CD4-positive, alpha-beta T cell (primary cell): ENCODE data around the gene TSSK6. TPM values are rescaled to one million over a fixed set of nuclear protein-coding genes. Genes with fewer than 3 reads are reported as not detected.

ENCODE experiments used
- ATAC-seq: fragments of 200-7000 bp; cut with Tn5 transposase; one replicate; pipeline ENCODE4 v1.10.0; 2022; ENCODE audit warnings: mild to moderate bottlenecking; ENCODE audit not compliant: poor library complexity
- CTCF ChIA-PET: fragments of 350-600 bp; sonication (Branson Sonifier 250); formaldehyde crosslinking; loops from one replicate; lab custom pipeline; 2021; ENCODE audit warnings: antibody characterized with exemption, inconsistent platforms; lab: Charles Lee
- POLR2A ChIA-PET: fragments of 350-600 bp; sonication (Branson Sonifier 250); formaldehyde crosslinking; loops from one replicate; lab custom pipeline; 2021; ENCODE audit warnings: antibody characterized with exemption, inconsistent platforms; lab: Charles Lee
- DNase-seq, 14 experiments: peaks; one replicate each; pipeline ENCODE4 v3.0.0-alpha.2; 2013 to 2020; ENCODE audit warnings: mixed read lengths in 2 of 14
- H3K27ac ChIP-seq, 2 donors: one replicate each; pipeline versions ENCODE4 v1.5.1 to v1.7.0; 2013; ENCODE audit warnings: low read length in 2 of 2, low read depth in 1 of 2, mild to moderate bottlenecking in 1 of 2
- H3K27me3 ChIP-seq, 2 experiments: 1 replicate in 1 of 2; 2 replicates in 1 of 2; pipeline versions ENCODE4 v1.6.1 to v1.7.0; 2013; ENCODE audit warnings: low read length in 2 of 2, control low read depth in 1 of 2, mild to moderate bottlenecking in 1 of 2, moderate library complexity in 1 of 2; ENCODE audit not compliant: insufficient read depth in 2 of 2, control insufficient read depth in 1 of 2
- H3K36me3 ChIP-seq: one replicate; pipeline ENCODE4 v1.6.1; 2013; ENCODE audit warnings: low read length, control low read depth; ENCODE audit not compliant: insufficient read depth
- H3K4me1 ChIP-seq: one replicate; pipeline ENCODE4 v1.6.1; 2013; ENCODE audit warnings: low read length, control low read depth; ENCODE audit not compliant: insufficient read depth
- H3K4me3 ChIP-seq: one replicate; pipeline ENCODE4 v1.5.1; 2013; ENCODE audit warnings: mild to moderate bottlenecking, low read length, moderate library complexity
- H3K9me3 ChIP-seq, 2 experiments: 1 replicate in 1 of 2; 2 replicates in 1 of 2; pipeline versions ENCODE4 v1.6.1 to v1.7.0; 2013; ENCODE audit warnings: low read length in 2 of 2, mild to moderate bottlenecking in 2 of 2, control low read depth in 1 of 2, moderate library complexity in 1 of 2; ENCODE audit not compliant: control insufficient read depth in 1 of 2, insufficient read depth in 1 of 2
- H3K27ac Mint-ChIP-seq: one replicate; pipeline ENCODE4 v1.8.0; 2020; ENCODE audit warnings: mixed read lengths
- H3K27me3 Mint-ChIP-seq: one replicate; pipeline ENCODE4 v1.8.0; 2021; ENCODE audit warnings: mixed read lengths
- H3K36me3 Mint-ChIP-seq: one replicate; pipeline ENCODE4 v1.8.0; 2021; ENCODE audit warnings: low read depth, mixed read lengths
- H3K4me1 Mint-ChIP-seq: one replicate; pipeline ENCODE4 v1.8.0; 2021; ENCODE audit warnings: low read depth, mixed read lengths
- H3K4me3 Mint-ChIP-seq: one replicate; pipeline ENCODE4 v1.8.0; 2020; ENCODE audit warnings: mild to moderate bottlenecking, mixed read lengths
- H3K9me3 Mint-ChIP-seq: one replicate; pipeline ENCODE4 v1.8.0; 2020; ENCODE audit warnings: mixed read lengths
- CTCF ChIP-seq: fragments of 200-600 bp; IDR thresholded peaks from one replicate; pipeline ENCODE4 v1.8.0; 2022; ENCODE audit warnings: antibody characterized with exemption, mild to moderate bottlenecking
- intact Hi-C, 2 experiments: fragments of 100-400 bp; cut with DNase I in 1 of 2; cut with micrococcal nuclease in 1 of 2; formaldehyde crosslinking; loops; one replicate each; pipeline versions ENCODE4 v1.15.1 to v1.9.0; 2023 to 2025; cut with DNase I, micrococcal nuclease
- polyA plus RNA-seq, 2 donors: library from polyadenylated mRNA; unstranded; fragments of 120-200 nt; gene quantifications; one replicate each; pipeline ENCODE4 v1.2.1, GENCODE V29; 2013
- total RNA-seq, 174 experiments: library from RNA in 2 of 174; stranded (reverse) in 2 of 174; gene quantifications; one replicate each; pipeline ENCODE4 v1.2.3 and lab custom pipeline; 2021 to 2026

The TSSK6 gene
- total RNA-seq (1 to 10 TPM; 3.4 to 5.5 TPM), total RNA-seq (lab: John Stamatoyannopoulos, UW) (1.2 to 10.3 (median 3.9) reads per million in 172 experiments)
- 3.5 TPM for polyA plus RNA-seq (2013, experiment 1 of 2)
- polyA plus RNA-seq (2013, experiment 2 of 2) = 3.4 TPM

DNA sequence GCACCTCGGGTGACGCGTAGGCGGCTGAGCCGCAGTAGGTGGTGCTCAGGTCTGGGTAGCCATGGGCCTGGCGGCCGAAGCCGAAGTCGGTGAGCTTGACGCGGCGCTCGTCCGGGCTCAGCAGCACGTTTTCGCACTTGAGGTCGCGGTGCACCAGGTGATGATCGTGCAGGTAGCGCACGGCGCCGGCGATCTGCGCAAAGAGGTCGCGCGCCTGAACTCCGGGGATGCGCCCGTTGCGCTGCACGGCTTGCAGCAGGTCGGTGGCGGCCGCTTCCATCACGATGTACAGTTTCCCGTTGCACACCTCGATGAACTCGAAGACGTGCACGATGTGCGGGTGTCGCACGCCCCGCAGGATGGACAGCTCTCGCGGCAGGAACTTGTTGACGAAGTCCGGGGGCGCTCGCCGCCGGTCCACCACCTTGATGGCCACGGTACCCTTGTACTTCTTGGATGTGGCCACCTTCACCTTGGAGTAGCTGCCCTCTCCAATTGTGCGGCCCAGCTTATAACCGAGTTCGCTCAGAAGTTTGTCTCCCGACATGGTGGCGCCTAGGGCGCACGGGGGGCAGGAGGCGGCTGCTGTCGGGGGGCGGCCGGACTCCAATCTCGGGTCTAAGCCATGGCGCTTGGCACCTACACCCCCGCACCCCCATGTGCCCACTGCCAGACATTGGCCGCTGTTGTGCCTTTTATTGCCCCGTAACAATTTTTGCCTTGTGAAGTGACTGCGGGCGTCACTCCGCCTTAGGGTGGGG is at the start of gene TSSK6:
TSSK6 (minus strand) TSS at position 668 of the 761 bp plus-strand sequence; CDS start at position 547, 121 bp downstream.
- no peak for TF ChIP-seq CTCF
- Mint-ChIP-seq H3K27ac (peak within 1 kb of the TSS; percentile 86), H3K27me3 (no peaks in the 10 kb centered on the region), H3K9me3 (no peaks in the 10 kb centered on the region), H3K36me3 (peaks cover 19% of the 10 kb centered on the region), H3K4me3 (peak within 1 kb of the TSS; percentile 94), H3K4me1 (peaks cover 27% of the 10 kb centered on the region)
- Histone ChIP-seq H3K27ac (peak within 1 kb of the TSS; percentile 76 to 87), H3K4me1 (peaks cover 44% of the 10 kb centered on the region), H3K27me3 (no peaks in the 10 kb centered on the region), H3K4me3 (peak within 1 kb of the TSS; percentile 77), H3K9me3 (peaks cover 0 to 11% of the 10 kb centered on the region in 2 experiments), H3K36me3 (peaks cover 13% of the 10 kb centered on the region)
- ATAC-seq = no peak
- DNase-seq = no peak
- ChIA-PET CTCF (interaction anchor here (1.5 kb wide), 2 partner anchors 17 to 129 kb away, joined by 5 read pairs; partner anchors contain the start of gene GMIP), POLR2A (interaction anchor here (0.7 to 2.6 kb wide), 19 partner anchors 8 to 563 kb away, joined by 3 to 14 read pairs (median 4); partner anchors contain the start of genes ATP13A1, GATAD2A, GMIP and ZNF101)
- intact Hi-C loops = loop anchor here in 1 of 2 experiments (5.0 kb wide), 2 partner anchors 262 to 1992 kb away; partner anchors contain the start of gene ZNF429

- ATAC-seq = no peak
- POLR2A ChIA-PET = no interaction called here
Measured at GRCh38 chr19:19563348-19563848, 48.0 kb upstream of the TSSK6 start.

More at GRCh38 chr19:19563348-19563848, 48.0 kb upstream of the TSSK6 start:
- Mint-ChIP-seq H3K4me3 (no peak overlapping the region), H3K36me3 (peaks cover 48% of the 10 kb centered on the region), H3K27me3 (no peaks in the 10 kb centered on the region), H3K9me3 (no peaks in the 10 kb centered on the region), H3K4me1 (peaks cover 33% of the 10 kb centered on the region), H3K27ac (no peak overlapping the region)
- no peak for TF ChIP-seq CTCF
- no peak for DNase-seq
- intact Hi-C loops = loop anchor here (1.0 to 5.0 kb wide), 3 partner anchors 34 to 81 kb away; no protein-coding TSS in a partner anchor
- H3K9me3 ChIP-seq = no peaks in the 10 kb centered on the region
- H3K27ac ChIP-seq = no peak overlapping the region
- H3K36me3 ChIP-seq = peaks cover 31% of the 10 kb centered on the region
- peaks cover 19% of the 10 kb centered on the region for H3K4me1 ChIP-seq
- no peaks in the 10 kb centered on the region for H3K27me3 ChIP-seq
- no peak overlapping the region for H3K4me3 ChIP-seq
- CTCF ChIA-PET = interaction anchor here (1.2 kb wide), 1 partner anchor 9 kb away, joined by 3 read pairs; no protein-coding TSS in a partner anchor
